Mesendoderm (in vitro differentiated cells): ENCODE results near the gene TUFT1.

Source experiments
- DNase-seq: peaks from one replicate; pipeline ENCODE4 v3.0.0; 2013
- H2AK5ac ChIP-seq: 2 replicates; pipeline ENCODE4 v1.6.1; 2013; ENCODE audit warnings: low read length, inconsistent platforms
- H2BK120ac ChIP-seq: 2 replicates; pipeline ENCODE4 v1.6.1; 2013; ENCODE audit warnings: low read depth, mild to moderate bottlenecking, low read length, moderate library complexity, mixed read lengths
- H2BK15ac ChIP-seq: replicated peaks from 2 replicates; pipeline ENCODE4 v1.6.1; 2013; ENCODE audit warnings: low read depth, mild to moderate bottlenecking, moderate library complexity
- H2BK5ac ChIP-seq: 2 replicates; pipeline ENCODE4 v1.6.1; 2013; ENCODE audit warnings: low read length, inconsistent platforms
- H3K18ac ChIP-seq: 2 replicates; pipeline ENCODE4 v1.6.1; 2013; ENCODE audit warnings: mild to moderate bottlenecking, low read length, mixed read lengths
- H3K23ac ChIP-seq: one replicate; pipeline ENCODE4 v1.6.1; 2013; ENCODE audit warnings: low read length
- H3K27ac ChIP-seq: 2 replicates; pipeline ENCODE4 v1.5.1; 2013; ENCODE audit warnings: low read depth, mild to moderate bottlenecking, inconsistent platforms, low read length, moderate library complexity
- H3K27me3 ChIP-seq: 2 replicates; pipeline ENCODE4 v1.6.1; 2013; ENCODE audit warnings: low read length, control low read depth, mild to moderate bottlenecking, inconsistent platforms; ENCODE audit not compliant: insufficient read depth, poor library complexity
- H3K36me3 ChIP-seq: 2 replicates; pipeline ENCODE4 v1.6.1; 2013; ENCODE audit warnings: low read length, inconsistent platforms; ENCODE audit not compliant: control insufficient read depth, insufficient read depth
- H3K4ac ChIP-seq: one replicate; pipeline ENCODE4 v1.6.1; 2013; ENCODE audit warnings: low read depth, mild to moderate bottlenecking, low read length, moderate library complexity
- H3K4me1 ChIP-seq: 2 replicates; pipeline ENCODE4 v1.6.1; 2013; ENCODE audit warnings: low read depth, low read length, inconsistent platforms; ENCODE audit not compliant: control insufficient read depth
- H3K4me2 ChIP-seq: 2 replicates; pipeline ENCODE4 v1.6.1; 2013; ENCODE audit warnings: low read length
- H3K4me3 ChIP-seq: 2 replicates; pipeline ENCODE4 v1.5.1; 2013; ENCODE audit warnings: mild to moderate bottlenecking, low read length
- H3K56ac ChIP-seq: one replicate; pipeline ENCODE4 v1.6.1; 2013; ENCODE audit warnings: low read length
- H3K79me1 ChIP-seq: 2 replicates; pipeline ENCODE4 v1.6.1; 2013; ENCODE audit warnings: low read length, inconsistent platforms
- H3K79me2 ChIP-seq: 2 replicates; pipeline ENCODE4 v1.6.1; 2013; ENCODE audit warnings: mild to moderate bottlenecking, low read length; ENCODE audit not compliant: control insufficient read depth, insufficient read depth
- H3K9ac ChIP-seq: 2 replicates; pipeline ENCODE4 v1.6.1; 2013; ENCODE audit warnings: low read length, inconsistent platforms
- H4K5ac ChIP-seq: one replicate; pipeline ENCODE4 v1.6.1; 2013; ENCODE audit warnings: low read length
- H4K8ac ChIP-seq: one replicate; pipeline ENCODE4 v1.6.1; 2013; ENCODE audit warnings: low read depth, mild to moderate bottlenecking, control low read depth, low read length, moderate library complexity
- WGBS: extraction: QIAGEN DNeasy Blood & Tissue Kit; methylation state at CpG from one replicate; pipeline ENCODE4 v1.1.7; 2013; ENCODE audit warnings: low lambda C conversion rate, missing lambda C conversion rate; ENCODE audit not compliant: insufficient coverage; ENCODE audit errors: extremely low coverage; 5-methylcytosine and 5-hydroxymethylcytosine counted together

The TUFT1 gene

DNA sequence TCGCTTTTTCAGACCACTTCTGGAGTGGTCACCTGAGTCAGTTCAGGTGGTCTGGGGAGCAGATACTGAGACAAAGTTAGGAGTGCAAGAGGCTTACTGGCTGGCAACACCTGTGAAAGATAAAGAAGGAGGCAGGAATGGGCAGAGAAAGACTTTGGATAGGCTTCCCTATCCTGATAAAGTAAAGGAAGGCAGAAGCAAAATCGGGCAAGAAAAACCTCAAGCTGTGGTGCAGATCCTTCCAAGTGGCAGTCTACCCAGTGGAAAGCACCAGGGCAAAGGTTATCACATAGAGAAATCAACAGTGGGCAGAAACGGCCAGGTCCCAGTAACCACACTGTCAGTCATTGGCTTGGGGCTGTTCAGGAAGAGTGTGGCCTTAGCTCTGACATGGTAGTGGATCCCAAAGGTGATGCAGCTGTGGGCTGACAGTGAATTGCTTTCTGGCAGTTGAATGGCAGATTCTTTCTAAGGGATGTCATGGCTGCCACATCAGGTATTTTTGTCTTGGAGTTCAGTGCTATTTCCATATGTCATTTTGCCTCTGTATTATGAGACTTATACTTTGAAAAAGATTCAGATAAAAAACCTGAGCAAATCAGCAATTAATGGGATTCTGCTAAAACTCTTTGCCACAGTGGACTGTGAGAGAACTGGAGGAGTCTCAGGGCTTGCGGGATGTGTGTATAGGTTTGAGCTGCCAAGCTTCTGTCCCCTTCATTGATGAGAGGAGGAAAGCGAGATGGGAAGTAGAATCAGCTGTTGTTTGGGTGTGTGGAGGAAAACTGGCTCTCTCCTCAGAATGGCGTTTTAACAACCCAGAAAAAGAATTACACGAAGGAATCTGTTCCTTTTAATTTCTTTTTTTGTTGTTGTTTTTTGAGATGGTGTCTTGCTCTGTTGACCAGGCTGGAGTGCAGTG lies 37.0 kb upstream of the TUFT1 start:
- no CpG with 5 or more reads among the region's 7 CpGs for WGBS

DNA sequence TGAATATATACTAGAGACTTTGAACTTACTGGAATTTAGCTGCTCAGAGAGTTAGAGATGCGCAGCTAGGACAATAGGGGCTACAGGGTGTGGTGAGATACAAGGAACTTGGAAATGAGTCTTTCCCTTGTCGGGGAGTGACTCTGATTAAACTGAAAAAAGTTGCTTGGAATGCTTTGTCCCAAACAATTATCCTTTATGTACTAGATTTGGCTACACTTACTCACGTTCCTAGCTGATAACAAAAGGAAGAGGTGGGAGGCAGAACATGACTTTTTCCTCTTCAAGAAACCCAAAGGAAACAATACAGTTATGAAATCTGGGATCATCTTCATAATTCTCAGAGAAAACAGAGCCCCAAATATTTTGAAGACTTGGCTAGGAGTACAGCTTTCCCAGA lies 35.9 kb upstream of the TUFT1 start:
- no peaks in the 10 kb centered on the region for H3K79me1 ChIP-seq
- H2BK15ac ChIP-seq: no peak overlapping the region
- H2BK120ac ChIP-seq: no peak overlapping the region
- H4K8ac ChIP-seq: no peak overlapping the region
- WGBS: no CpG with 5 or more reads among the region's 3 CpGs
- H3K4me3 ChIP-seq: no peak overlapping the region
- no peak overlapping the region for H3K9ac ChIP-seq
- peaks cover 2% of the 10 kb centered on the region for H3K4me1 ChIP-seq
- no peak overlapping the region for H3K23ac ChIP-seq
- no peak overlapping the region for H3K18ac ChIP-seq
- no peak overlapping the region for H3K27ac ChIP-seq
- H2AK5ac ChIP-seq: no peak overlapping the region
- H3K56ac ChIP-seq: no peak overlapping the region
- no peak overlapping the region for H3K4ac ChIP-seq
- no peaks in the 10 kb centered on the region for H3K27me3 ChIP-seq
- no peak overlapping the region for H2BK5ac ChIP-seq
- H3K4me2 ChIP-seq: no peak overlapping the region
- H3K79me2 ChIP-seq: no peaks in the 10 kb centered on the region
- H4K5ac ChIP-seq: no peak overlapping the region
- DNase-seq: no peak
- H3K36me3 ChIP-seq: no peaks in the 10 kb centered on the region

More for the DNA sequence above, 37.0 kb upstream of the TUFT1 start:
- H3K4me1 ChIP-seq: peaks cover 2% of the 10 kb centered on the region
- no peak overlapping the region for H2BK5ac ChIP-seq
- no peak overlapping the region for H3K4me2 ChIP-seq
- no peak overlapping the region for H3K18ac ChIP-seq
- no peaks in the 10 kb centered on the region for H3K36me3 ChIP-seq
- no peak overlapping the region for H3K4ac ChIP-seq
- H3K27ac ChIP-seq: no peak overlapping the region
- H3K4me3 ChIP-seq: no peak overlapping the region
- H3K23ac ChIP-seq: no peak overlapping the region
- no peaks in the 10 kb centered on the region for H3K79me2 ChIP-seq
- H2BK120ac ChIP-seq: no peak overlapping the region
- no peaks in the 10 kb centered on the region for H3K79me1 ChIP-seq
- H3K27me3 ChIP-seq: no peaks in the 10 kb centered on the region
- peak overlapping the region; percentile 11 for H3K56ac ChIP-seq
- no peak overlapping the region for H4K5ac ChIP-seq
- H4K8ac ChIP-seq: no peak overlapping the region
- H2BK15ac ChIP-seq: no peak overlapping the region
- H3K9ac ChIP-seq: no peak overlapping the region
- no peak overlapping the region for H2AK5ac ChIP-seq
- no peak for DNase-seq

DNA sequence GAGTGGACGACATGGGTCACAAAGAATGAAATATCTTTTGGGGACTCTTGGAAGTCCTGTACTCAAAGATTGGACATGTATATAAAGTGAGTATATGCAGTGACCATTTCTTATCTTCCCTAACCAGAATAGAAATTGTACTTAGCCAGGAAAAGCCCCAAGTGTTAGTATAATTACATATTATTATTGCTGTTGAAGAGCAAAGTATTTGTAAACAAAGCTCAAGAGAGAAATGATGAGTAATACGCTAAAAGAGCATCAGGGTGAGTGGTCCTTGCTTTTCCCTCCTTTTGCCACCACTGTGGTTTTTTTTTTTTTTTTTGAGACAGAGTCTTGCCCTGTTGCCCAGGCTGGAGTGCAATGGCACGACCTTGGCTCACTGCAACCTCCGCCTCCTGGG lies 35.4 kb upstream of the TUFT1 start:
- no peak overlapping the region for H3K23ac ChIP-seq
- no peak for DNase-seq
- no peaks in the 10 kb centered on the region for H3K27me3 ChIP-seq
- H3K56ac ChIP-seq: no peak overlapping the region
- H3K4me1 ChIP-seq: peaks cover 2% of the 10 kb centered on the region
- no peak overlapping the region for H2AK5ac ChIP-seq
- no peaks in the 10 kb centered on the region for H3K36me3 ChIP-seq
- no CpG with 5 or more reads among the region's 4 CpGs for WGBS
- no peak overlapping the region for H4K8ac ChIP-seq
- no peak overlapping the region for H3K18ac ChIP-seq
- no peaks in the 10 kb centered on the region for H3K79me1 ChIP-seq
- no peak overlapping the region for H3K27ac ChIP-seq
- no peak overlapping the region for H3K4me2 ChIP-seq
- H2BK15ac ChIP-seq: no peak overlapping the region
- no peaks in the 10 kb centered on the region for H3K79me2 ChIP-seq
- H3K4me3 ChIP-seq: no peak overlapping the region
- no peak overlapping the region for H3K9ac ChIP-seq
- H2BK120ac ChIP-seq: no peak overlapping the region
- no peak overlapping the region for H2BK5ac ChIP-seq
- no peak overlapping the region for H4K5ac ChIP-seq
- no peak overlapping the region for H3K4ac ChIP-seq

DNA sequence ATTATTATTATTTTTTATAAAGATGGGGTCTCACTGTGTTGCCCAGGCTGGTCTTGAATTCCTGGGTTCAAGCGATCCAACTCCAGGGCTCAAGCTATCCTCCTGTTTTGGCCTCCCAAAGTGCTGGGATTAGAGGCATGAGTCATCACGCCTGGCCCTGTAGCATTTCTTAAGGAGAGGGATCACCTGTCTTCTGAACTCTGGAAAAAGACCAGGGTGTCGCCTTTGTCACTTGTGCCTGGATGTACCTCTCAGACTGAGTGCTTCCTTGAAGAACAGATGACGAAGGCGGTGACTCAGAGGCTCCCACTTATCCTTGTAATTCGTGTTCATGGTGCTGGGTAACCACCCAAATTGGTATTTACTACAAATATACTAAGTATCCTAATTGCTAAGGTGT lies 31.3 kb upstream of the TUFT1 start:
- Histone ChIP-seq H3K23ac (no peak overlapping the region), H4K8ac (no peak overlapping the region), H3K4ac (no peak overlapping the region), H3K4me1 (peaks cover 15% of the 10 kb centered on the region), H4K5ac (no peak overlapping the region), H2AK5ac (no peak overlapping the region), H3K79me1 (no peaks in the 10 kb centered on the region), H3K27me3 (no peaks in the 10 kb centered on the region), H3K4me3 (no peak overlapping the region), H3K36me3 (no peaks in the 10 kb centered on the region), H3K4me2 (no peak overlapping the region), H2BK120ac (no peak overlapping the region), H3K27ac (no peak overlapping the region), H3K56ac (no peak overlapping the region), H2BK15ac (no peak overlapping the region), H3K18ac (no peak overlapping the region), H3K79me2 (no peaks in the 10 kb centered on the region), H3K9ac (no peak overlapping the region), H2BK5ac (no peak overlapping the region)
- WGBS: no CpG with 5 or more reads among the region's 6 CpGs
- peak; percentile 77 for DNase-seq

DNA sequence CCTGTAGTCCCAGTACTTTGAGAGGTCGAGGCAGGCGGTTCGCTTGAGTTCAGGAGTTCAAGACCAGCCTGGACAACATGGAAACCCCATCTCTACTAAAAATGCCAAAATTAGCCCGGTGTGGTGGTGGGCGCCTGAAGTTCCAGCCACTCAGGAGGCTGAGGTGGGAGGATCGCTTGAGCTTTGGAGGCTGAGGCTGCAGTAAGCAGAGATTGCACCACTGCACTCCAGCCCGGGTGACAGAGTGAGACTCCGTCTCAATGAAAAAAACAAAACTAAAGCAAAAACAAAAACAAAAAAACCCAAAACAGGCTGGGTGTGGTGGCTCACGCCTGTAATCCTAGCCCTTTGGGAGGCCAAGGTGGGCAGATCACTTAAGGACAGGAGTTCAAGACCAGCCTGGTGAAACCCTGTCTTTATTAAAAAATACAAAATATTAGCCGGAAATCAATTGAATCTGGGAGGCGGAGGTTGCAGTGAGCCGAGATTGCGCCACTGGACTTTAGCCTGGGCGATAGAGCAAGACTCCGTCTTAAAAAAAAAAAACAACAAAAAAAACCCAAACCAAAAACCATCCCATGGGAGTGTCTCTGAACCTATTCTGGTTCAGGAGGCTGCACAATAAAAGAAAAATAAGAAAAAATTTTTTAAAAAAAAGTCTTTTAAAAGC lies 30.6 kb upstream of the TUFT1 start:
- Histone ChIP-seq H3K4me1 (peaks cover 19% of the 10 kb centered on the region), H2BK120ac (no peak overlapping the region), H3K79me1 (no peaks in the 10 kb centered on the region), H3K23ac (no peak overlapping the region), H2AK5ac (no peak overlapping the region), H3K27ac (no peak overlapping the region), H3K27me3 (no peaks in the 10 kb centered on the region), H4K5ac (no peak overlapping the region), H3K56ac (no peak overlapping the region), H3K4me2 (no peak overlapping the region), H3K4ac (no peak overlapping the region), H2BK5ac (no peak overlapping the region), H2BK15ac (no peak overlapping the region), H4K8ac (no peak overlapping the region), H3K79me2 (no peaks in the 10 kb centered on the region), H3K36me3 (no peaks in the 10 kb centered on the region), H3K9ac (no peak overlapping the region), H3K18ac (no peak overlapping the region), H3K4me3 (no peak overlapping the region)
- WGBS: no CpG with 5 or more reads among the region's 15 CpGs
- DNase-seq: no peak
